Stimulated activated CD8-positive, alpha-beta memory T cell treated with anti-CD3 and anti-CD28 coated beads, Interleukin-15, amount 100 ng/mL, for 4 hours (primary cell): ENCODE measurements around the gene ZNF710.

Experiments
- DNase-seq, 2 donors: peaks; one replicate each; pipeline ENCODE4 v3.0.0-alpha.2; 2020; ENCODE audit warnings: low read depth in 2 of 2

ZNF710 gene

GRCh38 chr15:90019611-90020010, 18.5 kb downstream of the ZNF710 start:
- DNase-seq = no peak

- no peak for DNase-seq
Observed at GRCh38 chr15:90020021-90020735, 19.1 kb downstream of the ZNF710 start.

- no peak for DNase-seq
Observed at GRCh38 chr15:90020936-90021507, 19.9 kb downstream of the ZNF710 start.

GRCh38 chr15:90022345-90022744, 21.2 kb downstream of the ZNF710 start:
- DNase-seq = no peak

- no peak for DNase-seq
Observed at GRCh38 chr15:90022905-90023700, 22.0 kb downstream of the ZNF710 start.

- DNase-seq = no peak
Observed at GRCh38 chr15:90024406-90024805, 23.3 kb downstream of the ZNF710 start.

GRCh38 chr15:90025489-90026033, 24.4 kb downstream of the ZNF710 start:
- DNase-seq = no peak

- DNase-seq = no peak
Observed at GRCh38 chr15:90028376-90028944, 27.3 kb downstream of the ZNF710 start.

GRCh38 chr15:90029024-90029423, 27.9 kb downstream of the ZNF710 start:
- DNase-seq = no peak

- no peak for DNase-seq
Observed at GRCh38 chr15:90030376-90030775, 29.3 kb downstream of the ZNF710 start.

- DNase-seq = no peak
Observed at GRCh38 chr15:90031231-90031791, 30.2 kb downstream of the ZNF710 start.

GRCh38 chr15:90033006-90033405, 31.9 kb downstream of the ZNF710 start:
- DNase-seq = no peak

- DNase-seq = no peak
Observed at GRCh38 chr15:90033448-90033847, 32.3 kb downstream of the ZNF710 start.

- peak in 1 of 2 donors; percentile 10 for DNase-seq
Observed at GRCh38 chr15:90035095-90035839, 34.1 kb downstream of the ZNF710 start.

GRCh38 chr15:90035840-90036230, 34.7 kb downstream of the ZNF710 start:
- DNase-seq = no peak

- no peak for DNase-seq
Observed at GRCh38 chr15:90036343-90036742, 35.2 kb downstream of the ZNF710 start.

- no peak for DNase-seq
Observed at GRCh38 chr15:90036806-90037510, 35.8 kb downstream of the ZNF710 start.

GRCh38 chr15:90037511-90037860, 36.4 kb downstream of the ZNF710 start:
- DNase-seq = no peak

- peak in 1 of 2 donors; percentile 31 for DNase-seq
Observed at GRCh38 chr15:90037961-90038631, 37.0 kb downstream of the ZNF710 start.

- DNase-seq = no peak
Observed at GRCh38 chr15:90038632-90039095, 37.5 kb downstream of the ZNF710 start.
